ENCODE data around the gene SLC37A1.

The SLC37A1 gene

DNA sequence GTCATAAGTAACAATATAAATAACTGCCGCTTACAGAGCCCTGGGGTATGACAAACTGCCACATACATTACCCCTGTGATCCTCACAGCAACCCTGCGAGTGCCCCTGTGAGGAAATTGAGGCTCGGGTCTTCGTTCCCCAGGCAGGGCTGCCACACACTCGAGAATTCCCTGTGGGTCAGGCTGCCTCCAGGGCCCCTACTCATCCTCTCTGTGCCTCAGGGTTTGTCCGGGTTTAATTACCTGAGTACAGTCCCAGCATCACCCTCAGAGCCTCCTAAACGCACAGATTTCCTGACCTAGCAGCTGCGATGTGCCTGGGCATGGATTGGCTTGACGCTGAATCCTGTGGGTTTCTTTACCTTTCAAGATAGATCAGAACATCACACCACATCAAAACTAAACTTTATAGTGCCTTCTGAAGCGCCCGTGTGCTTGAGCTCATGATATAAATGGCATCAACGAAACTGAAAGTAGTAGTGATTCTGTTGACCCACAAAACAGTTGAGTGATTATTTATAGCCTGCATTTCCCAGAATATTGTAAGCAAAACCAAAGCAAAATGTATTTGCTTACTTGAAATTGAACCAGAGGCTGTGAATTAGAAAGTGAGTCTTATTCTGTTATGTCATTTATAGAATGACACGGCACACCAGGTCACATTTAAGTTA, 14.0 kb downstream of the SLC37A1 start:
- DNase-seq (ENCODE audit: low read depth in 2 of 2): no peak

DNA sequence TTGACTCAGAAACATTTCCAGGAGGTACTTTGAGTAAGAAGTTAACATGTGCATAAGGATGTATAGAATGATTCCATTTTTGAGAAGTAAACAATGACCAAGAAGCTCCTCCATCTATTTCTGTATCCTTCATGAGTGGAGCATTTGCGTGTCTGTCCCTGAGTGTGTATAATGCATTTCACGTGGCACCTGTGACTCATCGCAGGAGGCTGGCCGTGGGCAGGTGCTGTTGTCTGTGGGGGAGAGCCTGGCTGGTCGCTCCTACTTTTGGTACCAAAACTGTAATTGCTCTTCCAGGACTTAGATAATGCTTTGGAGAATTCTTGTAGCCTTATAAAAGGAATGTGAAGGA, 16.5 kb downstream of the SLC37A1 start:
- no peak for DNase-seq (ENCODE audit: low read depth in 2 of 2)

DNA sequence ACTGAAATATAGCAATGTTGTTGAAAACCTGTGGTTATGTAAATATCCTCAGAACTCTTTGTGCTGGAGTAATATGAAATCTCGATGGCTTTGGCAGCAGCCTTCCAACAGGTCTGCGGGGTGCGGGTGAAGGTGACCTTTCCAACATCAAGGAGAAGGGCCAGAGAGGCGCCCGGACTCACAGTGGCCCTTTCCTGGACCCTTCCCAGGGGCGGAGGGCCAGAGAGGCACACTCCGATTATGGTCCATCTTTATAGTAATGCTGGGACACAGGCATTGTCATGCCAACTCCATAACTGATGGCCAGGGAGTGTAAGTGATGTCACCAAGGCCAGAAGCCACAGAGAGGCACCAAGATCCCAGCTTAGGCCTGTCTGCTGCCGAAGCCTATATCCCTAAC, 18.1 kb downstream of the SLC37A1 start:
- DNase-seq (ENCODE audit: low read depth in 2 of 2): no peak

DNA sequence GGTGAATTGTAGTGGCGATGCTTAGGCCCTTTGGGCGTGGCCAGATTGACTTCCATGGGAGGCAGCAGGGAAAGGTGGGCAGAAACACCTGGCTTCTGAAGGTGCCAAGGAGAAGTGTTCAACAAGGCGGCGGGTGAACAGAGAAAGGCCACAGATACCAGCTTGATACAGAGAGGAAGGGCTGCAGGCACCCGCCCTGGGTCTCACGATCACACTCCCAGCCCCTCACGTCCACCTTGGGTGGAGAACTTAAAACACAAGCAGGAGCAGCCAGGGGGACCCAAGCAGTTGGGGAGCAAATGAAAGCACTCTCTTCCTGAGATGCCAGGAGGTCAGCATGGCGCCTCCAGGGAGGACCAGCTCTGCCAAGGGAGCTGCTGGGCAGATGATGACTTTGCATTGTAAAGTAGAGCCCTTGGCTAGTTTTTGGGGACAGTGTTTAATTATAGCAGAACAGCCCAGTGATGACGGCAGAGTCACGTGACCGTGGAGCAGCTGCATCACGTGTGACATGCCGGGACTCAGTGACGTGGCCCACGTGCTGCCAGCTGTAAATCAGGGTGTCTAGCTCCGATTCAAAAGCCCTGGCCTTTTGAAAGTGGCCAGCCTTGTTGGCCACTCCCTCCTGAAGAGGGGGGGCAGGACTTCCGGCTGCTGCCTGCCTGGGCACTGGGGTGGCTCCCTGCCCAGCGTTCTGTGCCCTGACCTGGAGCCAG, 19.0 kb downstream of the SLC37A1 start:
- DNase-seq (ENCODE audit: low read depth in 2 of 2): no peak

DNA sequence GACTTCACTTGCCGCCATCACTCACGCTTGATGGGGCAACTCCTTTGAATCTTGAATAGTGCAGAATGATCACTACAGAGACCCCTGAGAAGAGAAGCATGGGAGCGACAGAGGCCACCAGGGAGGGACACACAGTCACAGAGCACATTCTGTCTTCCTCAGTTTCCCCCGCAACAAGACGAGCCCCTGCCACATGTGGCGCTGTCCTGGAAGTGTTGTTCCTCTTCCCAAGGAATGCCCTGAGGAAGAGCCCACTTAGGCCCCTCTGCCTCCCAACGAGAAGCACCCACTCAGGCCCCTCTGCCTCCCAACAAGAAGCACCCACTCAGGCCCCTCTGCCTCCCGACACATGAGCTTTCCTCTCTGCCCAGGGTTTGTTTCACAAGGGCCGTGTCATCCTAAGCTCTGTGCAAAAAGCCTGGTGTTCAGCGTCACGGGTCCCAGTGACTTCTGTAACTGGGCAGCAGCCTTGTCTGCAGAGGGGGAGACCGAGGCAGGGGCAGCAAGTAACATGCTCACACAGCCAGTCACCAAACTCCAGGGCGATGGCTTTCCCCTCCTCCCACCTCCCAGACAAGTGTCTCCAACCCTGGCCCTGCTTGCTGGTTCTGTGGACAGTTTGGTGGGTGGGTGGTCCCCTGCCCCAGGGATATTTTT, 19.8 kb downstream of the SLC37A1 start:
- no peak for DNase-seq (ENCODE audit: low read depth in 2 of 2)

DNA sequence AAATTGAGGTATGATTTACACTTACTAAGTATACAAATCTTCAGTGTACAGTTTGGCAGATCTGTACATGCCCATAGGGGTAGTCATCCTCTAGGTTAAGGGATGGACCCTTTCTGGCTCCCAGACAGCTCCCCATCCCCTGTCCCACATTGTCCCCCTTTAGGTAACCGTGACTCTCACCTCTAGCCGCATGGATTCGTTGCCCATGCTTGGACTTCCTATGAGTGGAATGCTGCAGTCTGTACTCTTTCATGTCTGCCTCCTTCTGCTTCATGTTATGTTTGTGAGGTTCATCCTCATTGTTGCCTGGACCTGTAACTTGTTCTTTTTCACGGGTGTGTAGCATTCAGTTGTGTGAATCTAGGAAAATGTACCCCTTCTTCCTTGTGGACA, 20.3 kb downstream of the SLC37A1 start:
- no peak for DNase-seq (ENCODE audit: low read depth in 2 of 2)

DNA sequence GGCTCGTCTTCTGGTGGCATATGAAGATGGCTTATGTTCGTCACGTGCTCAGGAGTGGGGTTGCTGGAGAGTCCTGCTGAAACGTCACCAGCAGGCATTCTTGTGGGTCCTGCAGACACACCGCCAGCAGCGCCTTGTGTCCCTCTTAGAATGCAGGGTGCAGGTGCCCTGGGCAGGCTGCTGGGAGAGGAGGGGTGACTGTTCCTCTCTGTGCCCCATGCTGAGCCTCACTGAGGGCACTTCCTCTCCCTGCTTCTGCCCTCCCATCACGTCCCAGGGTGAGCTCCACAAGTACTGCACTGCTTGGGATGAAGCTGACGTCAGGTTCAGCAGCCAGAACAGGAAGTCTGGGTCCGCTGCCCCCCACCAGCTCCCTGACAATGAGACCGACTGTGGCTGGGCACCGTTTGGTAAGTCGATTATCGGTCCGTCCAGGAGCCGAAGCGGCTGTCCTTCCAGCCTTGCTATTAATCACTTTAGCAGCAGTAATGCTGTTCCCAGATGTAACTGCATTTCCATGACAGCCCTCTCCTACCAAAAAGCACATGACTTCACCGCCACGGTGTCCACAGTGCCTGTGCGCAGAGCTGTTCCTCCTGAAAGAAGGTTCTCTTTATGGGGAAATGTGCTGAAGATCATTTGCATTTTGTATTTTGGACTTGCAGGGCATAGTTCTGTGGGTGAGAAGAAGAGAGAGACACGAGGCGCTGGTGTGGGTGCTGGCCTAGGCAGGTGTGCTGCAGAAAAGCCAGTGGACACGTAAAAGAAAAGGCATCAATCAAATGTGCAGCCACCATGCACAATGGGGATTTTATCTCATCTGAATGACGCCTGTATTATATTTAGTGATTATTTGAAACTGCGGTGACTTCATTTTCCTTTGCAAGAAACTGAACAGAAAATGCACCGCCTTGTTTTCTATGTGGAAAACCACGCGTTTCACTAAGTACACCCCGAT, 21.0 kb downstream of the SLC37A1 start:
- DNase-seq (ENCODE audit: low read depth in 2 of 2): no peak

DNA sequence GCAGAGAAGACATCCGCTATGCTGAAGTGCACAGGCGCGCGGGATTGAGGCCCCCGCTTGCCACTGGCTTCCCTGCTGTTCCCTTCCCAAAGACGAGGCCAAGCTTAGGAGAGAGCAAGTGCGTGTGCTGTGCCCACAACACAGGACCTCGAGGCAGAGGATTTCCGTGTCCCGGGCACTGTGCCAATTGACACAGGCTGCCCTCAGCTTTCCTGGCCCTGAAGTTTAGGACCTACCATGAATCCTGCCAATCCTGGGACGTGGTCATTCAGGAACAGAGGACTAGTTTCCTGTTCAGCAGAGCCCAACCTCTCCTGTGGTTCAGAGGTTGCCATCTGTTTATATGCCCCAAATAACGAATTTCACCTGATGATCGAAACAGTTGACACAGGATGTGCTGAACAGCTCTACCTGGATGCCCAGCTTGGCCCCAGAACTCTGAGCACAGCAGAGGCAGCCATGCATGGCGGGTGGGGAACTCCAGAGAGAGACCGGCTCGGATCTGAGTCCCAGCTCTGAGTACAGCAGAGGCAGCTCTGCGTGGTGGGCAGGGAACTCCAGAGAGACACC, 22.0 kb downstream of the SLC37A1 start:
- DNase-seq (ENCODE audit: low read depth in 2 of 2): no peak

DNA sequence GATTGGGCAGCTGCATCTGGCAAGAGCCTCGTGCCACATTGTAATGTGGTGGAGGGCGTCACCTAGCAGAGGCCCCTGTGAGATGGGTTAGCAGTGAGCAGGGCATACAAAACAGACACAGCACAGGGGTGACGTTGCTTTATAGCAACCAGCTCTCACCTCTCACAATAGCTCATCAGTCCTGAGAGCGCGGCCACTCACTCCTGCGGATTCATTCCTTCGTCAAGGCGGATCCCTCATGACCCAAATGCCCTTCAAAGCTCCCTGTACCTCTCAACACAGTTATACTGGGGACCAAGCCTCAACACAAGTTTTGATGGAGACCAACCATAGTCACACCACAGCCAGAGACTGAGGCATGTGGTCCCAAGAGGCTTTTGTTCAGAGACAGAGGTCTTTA, 22.9 kb downstream of the SLC37A1 start:
- no peak for DNase-seq (ENCODE audit: low read depth in 2 of 2)

DNA sequence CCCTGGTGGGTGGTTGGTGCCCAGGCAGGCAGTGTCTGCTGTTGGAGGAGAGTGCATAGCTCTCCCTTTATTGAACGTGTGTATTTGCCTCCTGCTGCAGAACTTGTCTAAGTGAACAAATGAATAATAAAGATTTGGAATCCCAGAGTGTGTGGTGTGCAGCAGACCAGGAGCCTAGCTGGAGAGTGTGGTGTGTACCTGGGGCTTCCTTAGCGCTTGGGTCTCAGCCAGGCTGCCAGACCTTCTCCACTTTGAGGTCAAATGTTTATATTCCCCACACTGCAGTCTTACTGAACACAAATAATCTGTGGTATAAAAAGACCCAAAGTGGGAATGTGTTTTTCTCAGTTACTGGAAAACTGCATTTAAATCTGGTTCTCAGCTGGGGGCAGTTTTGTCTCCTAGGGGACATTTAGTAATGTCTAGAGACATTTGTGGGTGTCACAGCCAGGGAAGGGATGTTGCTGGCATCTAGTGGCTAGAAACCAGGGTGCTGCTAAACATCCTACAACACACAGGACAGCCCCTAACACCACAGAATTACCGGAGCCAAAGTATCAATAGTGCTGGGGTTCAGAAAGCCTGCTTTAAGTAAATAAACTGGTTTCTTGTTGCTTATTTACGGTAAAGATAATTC, 23.6 kb downstream of the SLC37A1 start:
- no peak for DNase-seq (ENCODE audit: low read depth in 2 of 2)

DNA sequence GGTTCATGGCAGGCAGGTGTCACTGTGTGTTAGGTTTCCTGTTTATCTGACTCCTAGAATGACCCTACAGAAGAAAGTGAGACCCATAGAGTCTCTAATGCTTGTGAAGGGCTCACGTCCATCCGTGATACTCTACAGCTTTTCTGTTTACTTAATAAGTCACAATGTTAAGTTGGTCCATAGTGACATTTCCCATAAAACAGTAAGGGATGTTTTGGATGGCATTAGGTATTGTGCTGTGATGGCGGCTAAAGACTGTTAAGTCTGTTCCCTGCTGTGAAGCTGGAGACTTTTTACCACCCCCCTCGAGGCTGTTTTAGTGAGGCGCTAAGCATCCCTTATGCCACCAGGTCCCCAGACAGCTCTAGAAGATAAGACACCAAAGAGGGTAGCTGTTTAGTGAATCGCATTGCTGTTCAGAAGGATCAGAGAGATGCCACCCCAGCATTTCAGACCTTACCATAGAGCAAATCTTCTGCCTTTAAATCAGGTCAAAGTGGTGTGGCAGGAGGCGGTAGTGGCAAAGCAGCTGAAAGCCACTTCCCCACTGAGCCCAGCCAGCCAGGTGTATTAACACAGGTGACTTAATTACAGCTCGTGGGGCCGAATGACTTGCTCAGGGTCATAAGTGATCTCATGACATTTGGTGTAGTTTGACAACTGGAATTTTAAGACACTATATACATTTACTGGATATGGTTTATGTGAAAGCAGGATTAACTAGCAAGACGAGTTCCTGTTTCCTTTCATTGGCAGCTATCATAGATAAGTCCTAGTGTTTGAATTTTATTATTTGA, 25.0 kb downstream of the SLC37A1 start:
- DNase-seq (ENCODE audit: low read depth in 2 of 2): no peak

DNA sequence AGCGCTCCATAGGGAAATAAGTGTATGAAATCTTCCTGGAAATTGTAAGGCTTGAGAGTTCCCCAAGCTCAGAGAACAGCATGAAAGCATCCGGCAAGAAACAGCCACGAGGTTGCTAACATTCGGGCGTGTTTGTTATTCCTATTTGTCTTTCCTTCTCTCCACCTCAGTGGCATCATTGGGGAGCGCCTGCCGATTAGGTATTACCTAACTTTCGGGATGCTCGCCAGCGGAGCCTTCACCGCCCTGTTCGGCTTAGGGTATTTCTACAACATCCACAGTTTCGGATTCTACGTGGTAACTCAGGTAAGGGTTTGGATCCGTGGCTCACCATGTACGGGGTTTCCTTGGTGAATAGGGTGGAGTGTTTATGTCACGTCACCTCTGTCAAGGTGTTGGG, 25.7 kb downstream of the SLC37A1 start:
- DNase-seq (ENCODE audit: low read depth in 2 of 2): no peak

DNA sequence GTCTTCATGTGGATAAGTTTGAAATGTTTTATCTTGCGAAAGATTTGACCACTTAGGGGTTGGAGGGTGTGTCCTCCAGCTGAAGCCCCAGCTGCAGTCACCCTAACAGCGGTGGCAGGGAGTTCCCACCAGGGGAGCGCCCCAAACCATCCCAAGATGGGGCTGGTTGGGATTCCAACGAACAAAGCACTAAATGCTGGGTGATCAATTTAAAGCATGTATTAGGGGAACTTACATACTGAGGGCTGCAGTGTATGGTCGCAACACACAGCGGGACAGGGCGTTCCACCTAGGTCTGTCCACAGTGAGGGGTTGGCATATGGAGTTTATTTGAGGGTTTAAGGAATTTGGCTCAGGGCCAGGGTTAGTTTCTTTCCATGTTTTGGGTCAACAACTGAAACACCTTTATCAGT, 26.3 kb downstream of the SLC37A1 start:
- DNase-seq (ENCODE audit: low read depth in 2 of 2): no peak

DNA sequence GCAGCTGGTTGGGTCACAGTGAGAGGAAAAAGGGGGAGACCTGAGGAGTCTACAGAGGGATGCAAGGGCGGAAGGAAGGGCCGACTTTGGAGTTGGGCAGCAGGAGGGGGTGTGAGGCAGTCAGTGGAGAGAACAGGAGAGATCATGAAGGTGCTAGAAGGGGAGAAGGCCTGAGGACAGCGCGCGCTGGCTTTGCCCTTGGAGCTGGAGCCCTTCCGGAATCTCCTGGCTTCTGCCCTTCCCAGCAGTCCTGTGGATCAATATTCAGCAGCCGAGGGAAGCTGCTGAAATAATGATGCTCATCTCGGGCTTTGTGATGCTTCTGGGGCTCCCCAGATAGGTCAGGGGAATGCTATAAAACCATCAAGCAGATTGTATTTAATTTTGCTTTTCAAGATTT, 26.7 kb downstream of the SLC37A1 start:
- no peak for DNase-seq (ENCODE audit: low read depth in 2 of 2)

DNA sequence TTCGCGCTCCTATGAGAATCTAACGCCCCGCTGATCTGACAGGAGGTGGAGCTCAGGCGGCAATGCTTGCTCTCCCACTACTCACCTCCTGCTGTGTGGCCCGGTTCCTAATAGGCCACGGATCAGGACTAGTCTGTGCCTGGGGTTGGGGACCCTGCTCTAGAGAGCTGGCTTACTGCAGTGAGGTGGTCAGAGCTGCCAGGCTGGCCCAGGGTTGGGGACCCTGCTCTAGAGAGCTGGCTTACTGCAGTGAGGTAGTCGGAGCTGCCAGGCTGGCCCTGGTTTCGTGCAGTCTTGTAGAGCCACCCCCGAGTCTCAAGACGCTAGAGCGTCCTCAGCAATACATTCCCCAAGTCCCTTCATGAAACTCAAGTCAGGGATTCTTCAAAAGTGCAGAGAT, 27.5 kb downstream of the SLC37A1 start:
- DNase-seq (ENCODE audit: low read depth in 2 of 2): no peak

DNA sequence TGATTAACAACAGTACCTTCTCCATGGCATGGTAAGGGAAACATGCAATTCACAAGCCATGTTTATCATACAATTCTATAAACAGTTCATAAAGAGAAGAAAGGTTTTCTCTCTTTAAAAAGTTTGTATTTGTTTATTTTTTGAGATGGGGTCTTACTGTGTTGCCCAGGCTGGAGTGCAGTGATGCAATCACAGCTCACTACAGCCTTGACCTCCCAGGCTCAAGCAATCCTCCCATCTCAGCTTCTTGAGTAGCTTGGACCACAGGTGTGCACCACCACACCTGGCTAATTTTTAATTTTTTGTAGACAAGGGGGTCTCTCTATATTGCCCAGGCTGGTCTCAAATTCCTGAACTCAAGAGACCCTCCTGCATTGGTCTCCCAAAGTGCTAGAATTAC, 28.0 kb downstream of the SLC37A1 start:
- no peak for DNase-seq (ENCODE audit: low read depth in 2 of 2)

DNA sequence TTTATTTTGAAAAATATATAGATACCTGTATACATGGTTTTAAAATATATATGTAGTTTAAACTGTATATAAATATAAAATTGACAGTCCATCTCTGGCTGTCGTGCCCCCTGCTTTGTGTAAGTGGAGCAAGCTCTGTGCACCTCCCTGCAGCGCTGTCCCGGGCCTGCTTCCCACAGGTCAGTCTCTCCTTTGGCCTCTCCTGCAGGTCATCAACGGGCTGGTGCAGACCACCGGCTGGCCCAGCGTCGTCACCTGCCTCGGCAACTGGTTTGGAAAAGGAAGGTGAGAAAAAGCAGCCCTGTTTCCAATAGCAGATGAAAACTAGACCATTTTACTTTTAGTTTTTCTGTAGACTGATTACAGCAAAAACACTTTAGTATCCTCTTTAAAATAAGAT, 28.5 kb downstream of the SLC37A1 start:
- DNase-seq (ENCODE audit: low read depth in 2 of 2): no peak

DNA sequence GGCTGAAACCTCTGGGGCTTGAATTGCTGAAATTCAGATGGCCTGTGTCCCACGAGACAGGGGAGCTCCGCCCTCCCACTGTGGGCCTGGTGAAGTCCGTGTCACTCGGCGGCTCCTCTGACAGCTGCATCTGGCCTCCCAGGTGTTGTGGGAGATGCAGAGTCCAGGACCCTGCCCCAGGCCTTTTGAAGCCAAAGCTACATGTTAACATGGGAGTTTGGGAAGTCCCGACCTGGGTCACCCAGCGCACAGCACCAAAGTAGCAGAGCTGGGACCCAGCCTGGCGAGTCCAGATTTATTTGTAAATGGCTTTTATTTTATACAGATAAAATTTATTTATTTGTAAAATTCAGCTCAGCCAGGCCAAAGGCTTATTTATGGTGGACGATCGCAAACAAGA, 28.9 kb downstream of the SLC37A1 start:
- no peak for DNase-seq (ENCODE audit: low read depth in 2 of 2)

DNA sequence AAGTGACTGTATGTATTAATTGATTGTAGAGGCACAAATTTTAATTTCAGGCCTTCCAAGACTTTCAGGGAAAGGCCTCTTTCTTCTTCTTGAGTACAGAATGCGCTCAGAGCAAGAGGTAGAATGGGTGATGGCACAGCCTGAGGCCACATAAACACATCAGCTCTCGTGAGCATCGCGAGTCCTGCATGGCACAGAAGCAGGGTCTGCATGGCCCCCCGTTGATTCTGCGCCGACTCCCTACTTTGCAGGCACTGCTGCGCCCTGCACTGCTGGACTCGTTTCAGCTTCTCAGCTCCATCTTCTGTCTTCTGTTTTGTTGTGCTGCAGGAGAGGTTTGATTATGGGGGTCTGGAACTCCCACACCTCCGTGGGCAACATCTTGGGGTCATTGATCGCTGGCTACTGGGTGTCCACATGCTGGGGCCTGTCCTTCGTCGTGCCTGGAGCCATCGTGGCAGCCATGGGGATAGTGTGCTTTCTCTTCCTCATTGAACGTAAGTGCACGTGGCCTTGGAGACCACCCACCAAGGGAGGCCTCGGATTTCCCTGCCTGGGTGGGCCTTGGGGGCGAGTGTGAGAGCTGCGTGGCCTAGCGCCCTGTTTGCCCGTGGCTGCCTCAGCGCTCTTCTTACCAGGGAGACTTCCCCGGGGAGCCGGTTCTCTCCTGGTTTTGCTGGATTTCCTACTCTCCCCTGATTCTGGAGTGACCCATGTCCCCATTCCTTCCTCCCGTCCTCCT, 29.6 kb downstream of the SLC37A1 start:
- DNase-seq (ENCODE audit: low read depth in 2 of 2): no peak

DNA sequence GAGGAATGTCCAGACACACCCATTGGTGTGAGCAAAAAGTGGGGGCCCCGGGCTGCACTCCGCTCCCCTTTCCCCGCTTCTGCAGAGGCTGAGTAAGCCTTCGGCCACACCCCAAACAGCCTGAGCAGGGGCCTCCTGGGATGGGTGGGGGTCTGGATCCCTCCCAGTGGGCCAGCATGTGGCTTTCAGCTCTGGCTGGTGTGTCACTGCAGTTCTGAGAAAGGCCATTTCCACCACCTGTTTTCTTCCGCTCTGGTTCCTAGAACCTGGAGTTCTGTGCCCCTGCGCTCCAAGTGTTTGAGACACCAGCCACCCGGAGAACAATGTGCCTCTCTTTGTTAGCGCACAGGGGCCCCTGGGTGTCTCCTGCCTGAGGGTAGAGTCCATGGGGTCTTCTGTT, 30.9 kb downstream of the SLC37A1 start:
- DNase-seq (ENCODE audit: low read depth in 2 of 2): no peak
